Uterus (tissue), 2 donors: ENCODE measurements around the gene MAGI2.

ENCODE experiments used
- POLR2A ChIP-seq, 2 donors: fragments of 450-650 bp; IDR thresholded peaks; one replicate each; pipeline ENCODE4 v1.6.1; 2016; ENCODE audit warnings: antibody characterized with exemption in 2 of 2, mild to moderate bottlenecking in 1 of 2, moderate library complexity in 1 of 2
- TF ChIP-seq, protein P1 (sequence below), 4 experiments: fragments of 200-600 bp in 2 of 4; fragments of 450-650 bp in 2 of 4; sonication (generic) in 2 of 4; IDR thresholded peaks; one replicate each; pipeline ENCODE4 v1.5.1; 2016 to 2019; ENCODE audit warnings: antibody characterized with exemption in 4 of 4, mild to moderate bottlenecking in 2 of 4, moderate library complexity in 1 of 4

- TF ChIP-seq, protein P1, sequence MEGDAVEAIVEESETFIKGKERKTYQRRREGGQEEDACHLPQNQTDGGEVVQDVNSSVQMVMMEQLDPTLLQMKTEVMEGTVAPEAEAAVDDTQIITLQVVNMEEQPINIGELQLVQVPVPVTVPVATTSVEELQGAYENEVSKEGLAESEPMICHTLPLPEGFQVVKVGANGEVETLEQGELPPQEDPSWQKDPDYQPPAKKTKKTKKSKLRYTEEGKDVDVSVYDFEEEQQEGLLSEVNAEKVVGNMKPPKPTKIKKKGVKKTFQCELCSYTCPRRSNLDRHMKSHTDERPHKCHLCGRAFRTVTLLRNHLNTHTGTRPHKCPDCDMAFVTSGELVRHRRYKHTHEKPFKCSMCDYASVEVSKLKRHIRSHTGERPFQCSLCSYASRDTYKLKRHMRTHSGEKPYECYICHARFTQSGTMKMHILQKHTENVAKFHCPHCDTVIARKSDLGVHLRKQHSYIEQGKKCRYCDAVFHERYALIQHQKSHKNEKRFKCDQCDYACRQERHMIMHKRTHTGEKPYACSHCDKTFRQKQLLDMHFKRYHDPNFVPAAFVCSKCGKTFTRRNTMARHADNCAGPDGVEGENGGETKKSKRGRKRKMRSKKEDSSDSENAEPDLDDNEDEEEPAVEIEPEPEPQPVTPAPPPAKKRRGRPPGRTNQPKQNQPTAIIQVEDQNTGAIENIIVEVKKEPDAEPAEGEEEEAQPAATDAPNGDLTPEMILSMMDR (IDR thresholded peaks at IDR 0.05), result no peak
- no peak for TF ChIP-seq POLR2A (IDR thresholded peaks at IDR 0.05)
Measured at GRCh38 chr7:79199961-79200360, 253.5 kb downstream of the MAGI2 start.
